Esophagus muscularis mucosa (tissue), 4 donors: ENCODE results near the gene UBE2G2. TPM values are rescaled to one million over a fixed set of nuclear protein-coding genes. Genes with fewer than 3 reads are reported as not detected.

Experiments
- DNase-seq: peaks from one replicate; pipeline ENCODE4 v3.0.0-alpha.2; 2017; ENCODE audit errors: extremely low spot score
- H3K27ac ChIP-seq, 4 donors: fragments of 200-600 bp; sonication (generic); replicated peaks in 1 of 4; 1 replicate in 3 of 4; 2 replicates in 1 of 4; pipeline ENCODE4 v1.5.1; 2016 to 2019; ENCODE audit warnings: mild to moderate bottlenecking in 1 of 4
- H3K27me3 ChIP-seq, 4 donors: fragments of 200-600 bp; sonication (generic); one replicate each; pipeline versions ENCODE4 v1.5.1 to v1.6.0; 2016 to 2019
- H3K36me3 ChIP-seq, 4 donors: fragments of 200-600 bp; sonication (generic); one replicate each; pipeline ENCODE4 v1.5.1; 2016 to 2019
- H3K4me1 ChIP-seq, 4 donors: fragments of 200-600 bp; sonication (generic); one replicate each; pipeline ENCODE4 v1.5.1; 2016 to 2019
- H3K4me3 ChIP-seq, 4 donors: fragments of 200-600 bp; sonication (generic); 1 replicate in 2 of 4; 2 replicates in 2 of 4; pipeline ENCODE4 v1.5.1; 2016 to 2019; ENCODE audit warnings: mild to moderate bottlenecking in 4 of 4, moderate library complexity in 1 of 4
- H3K9me3 ChIP-seq, 4 donors: fragments of 200-600 bp; sonication (generic); 1 replicate in 3 of 4; 2 replicates in 1 of 4; pipeline ENCODE4 v1.5.1; 2016 to 2019
- EP300 ChIP-seq: sonication (generic); formaldehyde crosslinking; IDR thresholded peaks from one replicate; pipeline ENCODE4 v1.6.1; 2017; ENCODE audit warnings: antibody characterized with exemption
- POLR2A ChIP-seq: fragments of 450-650 bp; IDR thresholded peaks from one replicate; pipeline ENCODE4 v1.6.1; 2017; ENCODE audit warnings: antibody characterized with exemption, moderate library complexity, mild to moderate bottlenecking, low read depth
- POLR2AphosphoS5 ChIP-seq, 2 donors: sonication (generic); formaldehyde crosslinking; IDR thresholded peaks; one replicate each; pipeline ENCODE4 v1.6.1; 2017; ENCODE audit warnings: antibody characterized with exemption in 2 of 2
- WGBS: methylation state at CpG from one replicate; pipeline ENCODE4 v1.1.5; 2018; 5-methylcytosine and 5-hydroxymethylcytosine counted together
- intact Hi-C: fragments of 100-400 bp; cut with DNase I; formaldehyde crosslinking; loops from one replicate; pipeline ENCODE4 v1.15.1; 2023
- total RNA-seq, 4 donors: library from RNA; depleted of rRNA; stranded (reverse); fragments of >200 nt; gene quantifications; one replicate each; pipeline versions ENCODE4 v1.1.0 to v1.2.1, GENCODE V29; 2016
- TF ChIP-seq, protein P1 (sequence below), 3 experiments: fragments of 200-600 bp in 2 of 3; fragments of 450-650 bp in 1 of 3; sonication (generic) in 2 of 3; IDR thresholded peaks; one replicate each; pipeline ENCODE4 v1.5.1; 2017 to 2019; ENCODE audit warnings: antibody characterized with exemption in 3 of 3, mild to moderate bottlenecking in 2 of 3, moderate library complexity in 1 of 3

Gene UBE2G2
- total RNA-seq, 4 donors from 2014 or later, result 74.4 to 174 (median 81.7) TPM

- H3K27ac ChIP-seq, result no peak overlapping the region
- no peaks in the 10 kb centered on the region for H3K9me3 ChIP-seq
- TF ChIP-seq EP300 (no peak), POLR2AphosphoS5 (IDR thresholded peaks at IDR 0.05) (no peak), POLR2A (no peak)
- TF ChIP-seq, protein P1, sequence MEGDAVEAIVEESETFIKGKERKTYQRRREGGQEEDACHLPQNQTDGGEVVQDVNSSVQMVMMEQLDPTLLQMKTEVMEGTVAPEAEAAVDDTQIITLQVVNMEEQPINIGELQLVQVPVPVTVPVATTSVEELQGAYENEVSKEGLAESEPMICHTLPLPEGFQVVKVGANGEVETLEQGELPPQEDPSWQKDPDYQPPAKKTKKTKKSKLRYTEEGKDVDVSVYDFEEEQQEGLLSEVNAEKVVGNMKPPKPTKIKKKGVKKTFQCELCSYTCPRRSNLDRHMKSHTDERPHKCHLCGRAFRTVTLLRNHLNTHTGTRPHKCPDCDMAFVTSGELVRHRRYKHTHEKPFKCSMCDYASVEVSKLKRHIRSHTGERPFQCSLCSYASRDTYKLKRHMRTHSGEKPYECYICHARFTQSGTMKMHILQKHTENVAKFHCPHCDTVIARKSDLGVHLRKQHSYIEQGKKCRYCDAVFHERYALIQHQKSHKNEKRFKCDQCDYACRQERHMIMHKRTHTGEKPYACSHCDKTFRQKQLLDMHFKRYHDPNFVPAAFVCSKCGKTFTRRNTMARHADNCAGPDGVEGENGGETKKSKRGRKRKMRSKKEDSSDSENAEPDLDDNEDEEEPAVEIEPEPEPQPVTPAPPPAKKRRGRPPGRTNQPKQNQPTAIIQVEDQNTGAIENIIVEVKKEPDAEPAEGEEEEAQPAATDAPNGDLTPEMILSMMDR (IDR thresholded peaks at IDR 0.05), result no peak
- intact Hi-C loops, result no loop called here
- peaks cover 0 to 18% (median 12%) of the 10 kb centered on the region in 4 donors for H3K36me3 ChIP-seq
- DNase-seq, result no peak
- 43% methylated on average over 5 of the region's 26 CpGs for WGBS
- H3K4me1 ChIP-seq, result peaks cover 0 to 2% (median 0%) of the 10 kb centered on the region in 4 donors
- no peaks in the 10 kb centered on the region for H3K27me3 ChIP-seq
- no peak overlapping the region for H3K4me3 ChIP-seq
Measured at GRCh38 chr21:44764319-44765230, 37.0 kb downstream of the UBE2G2 start.

GRCh38 chr21:44763451-44764318 lies 37.9 kb downstream of the UBE2G2 start:
- Histone ChIP-seq H3K36me3 (peaks cover 0 to 9% (median 4%) of the 10 kb centered on the region in 4 donors), H3K27ac (no peak overlapping the region), H3K4me1 (peaks cover 0 to 2% (median 0%) of the 10 kb centered on the region in 4 donors), H3K9me3 (no peaks in the 10 kb centered on the region), H3K4me3 (no peak overlapping the region), H3K27me3 (no peaks in the 10 kb centered on the region)
- DNase-seq, result no peak
- WGBS, result 86% methylated on average over 12 of the region's 25 CpGs
- intact Hi-C loops, result no loop called here
- TF ChIP-seq, protein P1 (IDR thresholded peaks at IDR 0.05), result no peak
- no peak for TF ChIP-seq POLR2AphosphoS5 (IDR thresholded peaks at IDR 0.05)
- TF ChIP-seq EP300, result no peak
- TF ChIP-seq POLR2A, result no peak

GRCh38 chr21:44763050-44763378 lies 38.6 kb downstream of the UBE2G2 start:
- no peak for DNase-seq
- intact Hi-C loops, result no loop called here
- Histone ChIP-seq H3K27me3 (peaks cover 0 to 3% (median 0%) of the 10 kb centered on the region in 4 donors), H3K36me3 (peaks cover 0 to 3% (median 0%) of the 10 kb centered on the region in 4 donors), H3K4me1 (peaks cover 0 to 2% (median 0%) of the 10 kb centered on the region in 4 donors), H3K27ac (no peak overlapping the region), H3K4me3 (no peak overlapping the region), H3K9me3 (no peaks in the 10 kb centered on the region)
- TF ChIP-seq, protein P1 (IDR thresholded peaks at IDR 0.05), result no peak
- TF ChIP-seq POLR2A, result no peak
- no peak for TF ChIP-seq POLR2AphosphoS5 (IDR thresholded peaks at IDR 0.05)
- no peak for TF ChIP-seq EP300
- 92% methylated on average over 3 of the region's 8 CpGs for WGBS

GRCh38 chr21:44762221-44763049 lies 39.2 kb downstream of the UBE2G2 start:
- Histone ChIP-seq H3K27ac (no peak overlapping the region), H3K9me3 (no peaks in the 10 kb centered on the region), H3K36me3 (no peaks in the 10 kb centered on the region), H3K27me3 (peaks cover 0 to 4% (median 0%) of the 10 kb centered on the region in 4 donors), H3K4me3 (no peak overlapping the region), H3K4me1 (peaks cover 0 to 2% (median 0%) of the 10 kb centered on the region in 4 donors)
- DNase-seq, result no peak
- intact Hi-C loops, result no loop called here
- 77% methylated on average over 12 of the region's 24 CpGs for WGBS
- TF ChIP-seq POLR2AphosphoS5 (IDR thresholded peaks at IDR 0.05) (no peak), POLR2A (no peak), EP300 (no peak)
- TF ChIP-seq, protein P1 (IDR thresholded peaks at IDR 0.05), result no peak
